Stimulated activated CD4-positive, alpha-beta T cell treated with anti-CD3 and anti-CD28 coated beads, Interleukin-2, amount 100 ng/mL, for 24 hours (primary cell): ENCODE results near the gene ADAMTS10.
"Not testable (repeated sequence)": the region's sequence is repeated elsewhere in the genome, so short reads cannot be mapped to it uniquely, and the experiment has no call there.

Experiments used
- DNase-seq, 2 donors: peaks; one replicate each; pipeline ENCODE4 v3.0.0-alpha.2; 2020

The ADAMTS10 gene

DNA sequence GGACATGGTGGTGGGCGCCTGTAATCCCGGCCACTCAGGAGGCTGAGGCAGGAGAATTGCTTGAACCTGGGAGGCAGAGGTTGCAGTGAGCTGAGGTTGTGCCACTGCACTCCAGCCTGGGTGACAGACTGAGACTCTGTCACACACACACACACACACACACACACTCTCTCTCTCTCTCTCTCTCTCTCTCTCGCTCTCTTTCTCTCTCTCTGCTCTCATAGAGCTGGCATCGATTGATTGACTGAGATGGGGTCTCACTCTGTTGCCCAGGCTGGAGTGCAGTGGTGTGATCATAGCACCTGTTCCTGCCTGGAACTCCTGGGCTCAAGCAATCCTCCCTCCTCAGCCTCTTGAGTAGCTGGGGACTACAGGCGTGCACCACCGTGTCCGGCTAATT lies 56.8 kb downstream of the ADAMTS10 start:
- not testable (repeated sequence) for DNase-seq

DNA sequence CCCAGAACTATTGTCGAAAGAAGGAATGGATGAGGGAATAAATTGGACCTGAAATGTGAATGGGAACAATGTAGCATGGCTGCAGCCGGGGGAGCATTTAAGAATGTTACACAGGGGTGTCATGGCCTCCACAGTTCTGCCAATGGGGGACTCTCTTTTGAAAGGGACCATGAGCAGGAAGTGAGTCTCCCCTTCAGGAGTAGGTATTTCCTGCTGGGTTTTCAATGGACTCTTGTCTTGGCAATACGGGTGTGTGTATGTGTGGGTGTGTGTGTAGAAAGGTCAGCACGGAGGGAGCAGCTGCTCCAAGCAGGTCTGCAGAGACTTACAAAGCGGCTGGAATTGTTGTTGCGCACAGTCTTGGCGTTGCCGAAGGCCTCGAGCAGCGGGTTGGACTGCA lies 57.7 kb downstream of the ADAMTS10 start:
- no peak for DNase-seq

DNA sequence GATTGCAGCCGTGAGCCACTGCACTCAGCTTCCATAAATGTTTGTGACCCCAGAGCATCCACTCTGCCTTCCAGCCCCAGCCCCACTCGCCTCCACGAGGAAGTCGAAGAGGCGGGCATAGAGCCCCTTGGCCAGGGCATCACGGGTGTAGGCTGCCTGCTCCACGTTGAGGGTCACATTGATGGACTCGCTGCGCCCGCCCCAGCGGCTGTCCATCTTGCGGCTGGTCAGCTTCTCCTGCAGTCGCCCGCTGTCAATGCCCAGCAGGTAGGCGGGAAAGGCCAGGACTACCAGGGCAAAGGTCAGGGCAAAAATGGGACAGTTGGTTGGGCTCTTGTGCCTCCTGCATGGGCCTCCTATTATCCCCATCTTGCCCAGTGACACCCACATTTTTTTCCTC lies 60.4 kb downstream of the ADAMTS10 start:
- DNase-seq = no peak

DNA sequence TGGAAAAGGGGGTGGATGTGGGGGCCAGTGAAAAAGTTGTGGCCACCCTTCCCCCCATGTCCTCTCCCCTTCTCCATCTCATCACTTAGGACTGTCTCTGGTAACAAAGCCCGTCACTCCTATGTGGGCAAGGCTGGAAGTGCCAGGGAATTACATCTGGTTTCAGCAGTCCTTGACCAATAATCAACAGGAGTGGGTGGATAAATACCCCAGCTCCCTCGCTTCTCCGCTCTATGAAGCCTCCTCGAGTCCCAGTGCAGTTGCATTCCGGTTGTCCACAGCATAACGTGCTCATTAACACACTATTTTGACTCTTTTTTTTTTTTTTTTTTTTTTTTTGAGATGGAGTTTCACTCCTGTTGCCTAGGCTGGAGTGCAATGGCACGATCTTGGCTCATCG lies 64.8 kb downstream of the ADAMTS10 start:
- no peak for DNase-seq

DNA sequence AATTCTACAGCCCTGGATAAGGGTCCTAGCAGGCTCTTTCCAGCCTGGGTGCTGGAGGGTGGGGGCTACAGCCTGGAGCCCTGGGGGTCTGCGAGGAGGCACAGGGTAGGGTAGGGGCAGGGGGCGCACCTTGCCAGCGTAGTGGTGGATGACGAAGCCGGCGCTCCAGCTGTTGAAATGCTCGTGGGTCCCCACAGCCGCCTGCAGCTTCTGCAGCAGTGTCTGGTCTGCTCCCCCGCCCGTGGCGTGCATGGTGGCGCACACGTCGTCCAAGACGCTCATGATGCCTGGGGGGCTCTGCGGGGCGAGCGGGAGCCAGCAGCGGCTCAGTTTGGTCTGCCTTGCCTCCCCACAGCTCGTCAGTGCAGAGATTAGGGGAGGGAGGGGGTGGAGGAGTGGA lies 66.3 kb downstream of the ADAMTS10 start:
- no peak for DNase-seq

DNA sequence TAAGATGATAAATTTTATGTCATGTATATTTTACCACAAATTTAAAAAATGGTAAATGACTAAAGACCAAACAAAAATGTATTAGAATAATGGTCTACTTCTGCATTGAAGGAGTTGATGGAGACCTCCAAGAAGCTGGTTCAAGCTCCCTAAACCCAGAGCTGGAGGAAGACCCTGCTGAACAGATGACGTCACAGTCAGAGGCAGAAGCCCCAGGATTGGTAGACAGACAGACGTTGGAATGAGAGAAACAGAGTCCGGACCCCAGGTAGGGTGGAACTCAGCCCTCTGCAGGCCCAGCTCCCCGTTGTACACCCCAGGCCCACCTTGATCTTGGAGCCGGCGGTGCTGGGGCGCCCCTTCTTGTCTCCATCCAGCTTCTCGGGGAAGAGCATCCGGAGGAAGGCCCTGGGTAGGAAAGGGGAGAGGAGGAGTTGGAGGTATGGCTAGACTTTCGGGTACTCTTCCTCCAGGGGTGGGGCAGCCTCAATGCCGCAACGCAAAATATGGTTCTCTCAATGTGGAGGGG lies 70.8 kb downstream of the ADAMTS10 start:
- no peak for DNase-seq

DNA sequence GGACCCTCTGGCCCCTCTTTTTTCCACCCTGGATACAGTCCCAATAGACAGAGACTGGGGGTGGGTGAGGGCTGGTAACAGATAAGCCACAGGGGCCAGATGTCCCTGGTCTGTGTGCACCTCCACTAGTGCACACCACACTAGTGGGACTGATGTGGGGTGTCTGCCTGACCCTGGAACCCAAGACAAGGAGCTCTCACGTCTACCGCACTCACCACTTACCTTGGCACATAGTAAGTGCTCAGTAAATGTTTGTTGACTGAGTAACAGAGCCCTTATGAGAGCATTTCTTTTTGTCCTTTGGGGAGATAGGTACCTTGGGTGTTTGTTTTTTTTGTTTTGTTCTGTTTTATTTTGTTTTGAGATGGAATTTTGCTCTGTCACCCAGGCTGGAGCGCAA lies 73.4 kb downstream of the ADAMTS10 start:
- DNase-seq = no peak

DNA sequence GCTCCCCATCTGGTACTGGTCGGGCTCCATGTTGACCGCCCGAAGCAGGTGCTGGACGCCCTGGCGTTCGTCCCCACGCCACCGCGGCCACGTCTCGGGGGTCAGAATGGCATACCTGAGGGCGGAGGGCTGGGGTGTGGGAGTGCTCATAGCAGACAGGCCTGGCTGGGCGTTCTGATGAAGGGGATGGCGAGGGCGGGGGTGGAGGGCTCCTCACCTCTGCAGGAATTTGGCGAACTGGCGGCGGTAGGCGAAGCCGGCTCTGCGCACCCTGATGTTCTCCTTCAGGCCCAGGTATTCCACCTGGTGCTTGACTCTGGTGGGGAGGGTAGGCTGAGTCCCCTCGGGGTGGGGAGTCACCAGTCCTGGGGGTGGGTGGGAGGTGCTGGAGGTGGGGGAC lies 74.2 kb downstream of the ADAMTS10 start:
- no peak for DNase-seq

DNA sequence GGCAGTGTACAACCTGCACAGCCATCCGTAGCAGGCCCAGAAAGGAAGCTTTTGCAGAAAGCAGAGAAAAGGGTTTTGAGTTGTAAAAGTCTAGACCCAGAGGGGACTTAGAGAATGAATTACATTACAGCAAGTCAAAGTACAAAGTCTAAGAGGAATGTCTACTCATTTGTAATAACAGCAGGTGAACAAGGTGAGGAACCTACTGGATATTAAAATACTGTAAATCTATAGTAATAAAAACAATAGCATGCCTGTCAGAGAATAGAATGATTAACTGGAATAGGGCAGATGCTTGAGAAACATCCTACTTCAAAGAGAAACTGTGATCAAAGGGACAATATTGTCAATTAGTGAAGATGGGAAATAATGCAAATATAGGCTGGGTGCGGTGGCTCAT lies 78.3 kb downstream of the ADAMTS10 start:
- DNase-seq = no peak

DNA sequence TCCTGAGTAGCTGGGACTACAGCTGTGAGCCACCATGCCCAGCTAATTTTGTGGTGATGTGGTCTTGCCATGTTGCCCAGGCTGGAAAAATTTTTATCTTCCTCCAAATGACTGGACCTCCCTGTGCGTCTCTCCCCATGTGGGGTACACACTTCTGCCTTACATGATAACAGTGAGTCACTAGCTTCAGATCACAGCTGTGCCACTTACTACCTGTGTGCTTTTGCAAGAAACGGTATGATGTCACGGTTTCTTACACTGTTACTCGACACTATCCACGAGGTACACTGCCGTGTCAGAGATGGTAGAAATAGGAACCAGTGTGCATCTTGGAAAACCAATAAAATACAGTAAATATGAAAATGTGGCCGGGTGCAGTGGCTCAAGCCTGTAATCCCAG lies 79.0 kb downstream of the ADAMTS10 start:
- no peak for DNase-seq
